H1 (cell line): ENCODE data around the gene TMEM18. TPM values are rescaled to one million over a fixed set of nuclear protein-coding genes. Genes with fewer than 3 reads are reported as not detected.

Experiments
- CTCF ChIA-PET: fragments of 300-600 bp; sonication (Branson Sonifier 250); formaldehyde crosslinking; loops from one replicate; lab custom pipeline; 2021; ENCODE audit not compliant: partially characterized antibody; lab: Charles Lee
- POLR2A ChIA-PET: fragments of 300-600 bp; sonication (Branson Sonifier 250); formaldehyde crosslinking; loops from one replicate; lab custom pipeline; 2021; ENCODE audit warnings: inconsistent platforms; ENCODE audit not compliant: partially characterized antibody; lab: Charles Lee
- DNase-seq, 2 experiments: peaks; one replicate each; pipeline versions ENCODE4 v3.0.0 to v3.0.0-alpha.2; 2010 to 2022; ENCODE audit warnings: low spot score in 2 of 2, low read depth in 1 of 2, mixed read lengths in 1 of 2
- FAIRE-seq: peaks from 2 replicates; lab custom pipeline; 2011; peaks lifted over from hg19 to GRCh38; lab: Jason Lieb, UNC
- H2AFZ ChIP-seq: 2 replicates; pipeline ENCODE4 v1.8.1; 2012; ENCODE audit warnings: low read length, inconsistent platforms
- H2AK5ac ChIP-seq: 2 replicates; pipeline ENCODE4 v1.6.1; 2013; ENCODE audit warnings: low read depth, low read length
- H2BK120ac ChIP-seq: replicated peaks from 2 replicates; pipeline ENCODE3; 2013; ENCODE audit warnings: low read depth, low read length, inconsistent platforms
- H2BK12ac ChIP-seq: 2 replicates; pipeline ENCODE4 v1.6.1; 2013; ENCODE audit warnings: low read depth, low read length
- H2BK15ac ChIP-seq: 2 replicates; pipeline ENCODE4 v1.6.1; 2013; ENCODE audit warnings: low read length
- H2BK20ac ChIP-seq: 2 replicates; pipeline ENCODE4 v1.6.1; 2013; ENCODE audit warnings: low read length
- H2BK5ac ChIP-seq: 2 replicates; pipeline ENCODE4 v1.6.1; 2013; ENCODE audit warnings: low read depth, low read length
- H3K14ac ChIP-seq: 2 replicates; pipeline ENCODE4 v1.6.1; 2013; ENCODE audit warnings: inconsistent platforms; ENCODE audit not compliant: insufficient read length
- H3K18ac ChIP-seq: 2 replicates; pipeline ENCODE4 v1.6.1; 2013; ENCODE audit warnings: low read length; ENCODE audit errors: extremely low read depth
- H3K23ac ChIP-seq: 2 replicates; pipeline ENCODE4 v1.6.1; 2013; ENCODE audit warnings: inconsistent platforms; ENCODE audit not compliant: insufficient read length
- H3K23me2 ChIP-seq: 2 replicates; pipeline ENCODE4 v1.6.1; 2013; ENCODE audit warnings: low read depth, low read length
- H3K27ac ChIP-seq: 2 replicates; pipeline ENCODE4 v1.6.1; 2011; ENCODE audit warnings: low read depth, low read length, inconsistent platforms
- H3K27me3 ChIP-seq, 4 experiments: replicated peaks in 1 of 4; 1 replicate in 1 of 4; 2 replicates in 3 of 4; pipeline versions ENCODE4 v1.6.1 to v1.8.1; 2011 to 2013; ENCODE audit warnings: low read length in 3 of 4, mild to moderate bottlenecking in 3 of 4, inconsistent platforms in 2 of 4, mixed read lengths in 2 of 4, moderate library complexity in 1 of 4; ENCODE audit not compliant: control insufficient read depth in 3 of 4, insufficient read depth in 3 of 4; ENCODE audit errors: extremely low read depth in 1 of 4
- H3K36me3 ChIP-seq, 4 experiments: 2 replicates each; pipeline versions ENCODE4 v1.6.1 to v1.8.1; 2011 to 2013; ENCODE audit warnings: mild to moderate bottlenecking in 4 of 4, low read length in 3 of 4, moderate library complexity in 2 of 4, control low read depth in 1 of 4, inconsistent platforms in 1 of 4; ENCODE audit not compliant: insufficient read depth in 4 of 4, control insufficient read depth in 2 of 4
- H3K4ac ChIP-seq: replicated peaks from 2 replicates; pipeline ENCODE3; 2013; ENCODE audit warnings: low read length, low read depth, mixed read lengths, inconsistent platforms; ENCODE audit not compliant: insufficient read length
- H3K4me1 ChIP-seq, 4 experiments: replicated peaks in 1 of 4; 1 replicate in 1 of 4; 2 replicates in 3 of 4; pipeline versions ENCODE4 v1.6.1 to v1.8.1; 2011 to 2013; ENCODE audit warnings: low read length in 3 of 4, inconsistent platforms in 2 of 4, mixed read lengths in 1 of 4; ENCODE audit not compliant: insufficient read depth in 4 of 4, control insufficient read depth in 3 of 4
- H3K4me2 ChIP-seq, 2 experiments: 2 replicates each; pipeline versions ENCODE4 v1.6.1 to v1.8.1; 2011 to 2013; ENCODE audit warnings: low read depth in 2 of 2, low read length in 2 of 2, control low read depth in 1 of 2, inconsistent platforms in 1 of 2, mild to moderate bottlenecking in 1 of 2; ENCODE audit not compliant: insufficient read depth in 1 of 2
- H3K4me3 ChIP-seq, 4 experiments: fragments of 200-600, 300-600 bp in 1 of 4; sonication (generic), shearing (Covaris generic), sonication (Bioruptor Twin) in 1 of 4; 2 replicates each; pipeline versions ENCODE4 v1.5.1 to v1.8.1; 2011 to 2016; ENCODE audit warnings: low read length in 4 of 4, low read depth in 3 of 4, control low read depth in 2 of 4, inconsistent platforms in 2 of 4, mild to moderate bottlenecking in 2 of 4, mixed read lengths in 1 of 4, moderate library complexity in 1 of 4; ENCODE audit not compliant: insufficient read depth in 2 of 4; ENCODE audit errors: extremely low read depth in 1 of 4
- H3K56ac ChIP-seq: replicated peaks from 2 replicates; pipeline ENCODE3; 2013; ENCODE audit warnings: low read depth, mild to moderate bottlenecking, mixed read lengths, low read length, inconsistent platforms; ENCODE audit not compliant: insufficient read length
- H3K79me1 ChIP-seq: 2 replicates; pipeline ENCODE4 v1.6.1; 2013; ENCODE audit warnings: low read depth, low read length, control low read depth
- H3K79me2 ChIP-seq, 2 experiments: 2 replicates each; pipeline versions ENCODE4 v1.6.1 to v1.8.1; 2012 to 2013; ENCODE audit warnings: low read length in 2 of 2, mild to moderate bottlenecking in 2 of 2, inconsistent platforms in 1 of 2; ENCODE audit not compliant: insufficient read depth in 2 of 2, control insufficient read depth in 1 of 2
- H3K9ac ChIP-seq, 4 experiments: replicated peaks in 1 of 4; 1 replicate in 1 of 4; 2 replicates in 3 of 4; pipeline versions ENCODE4 v1.6.1 to v1.8.1; 2011 to 2013; ENCODE audit warnings: low read depth in 3 of 4, low read length in 3 of 4, control low read depth in 2 of 4, mild to moderate bottlenecking in 2 of 4, moderate library complexity in 2 of 4, inconsistent platforms in 1 of 4; ENCODE audit errors: extremely low read depth in 1 of 4
- H3K9me3 ChIP-seq, 2 experiments: 2 replicates each; pipeline versions ENCODE4 v1.6.1 to v1.8.1; 2012 to 2013; ENCODE audit warnings: mild to moderate bottlenecking in 2 of 2, moderate library complexity in 2 of 2, control low read depth in 1 of 2, inconsistent platforms in 1 of 2, low read depth in 1 of 2, low read length in 1 of 2, mixed read lengths in 1 of 2; ENCODE audit not compliant: insufficient read depth in 2 of 2
- H4K20me1 ChIP-seq, 2 experiments: replicated peaks in 1 of 2; 2 replicates each; pipeline versions ENCODE3 to v1.8.1; 2011 to 2013; ENCODE audit warnings: inconsistent platforms in 2 of 2, low read length in 2 of 2, mild to moderate bottlenecking in 1 of 2; ENCODE audit not compliant: insufficient read depth in 2 of 2, control insufficient read depth in 1 of 2
- H4K5ac ChIP-seq: 2 replicates; pipeline ENCODE4 v1.6.1; 2013; ENCODE audit warnings: low read length, low read depth, mixed read lengths, inconsistent platforms; ENCODE audit not compliant: insufficient read length
- H4K8ac ChIP-seq: 2 replicates; pipeline ENCODE4 v1.8.0; 2013; ENCODE audit warnings: mild to moderate bottlenecking, moderate library complexity, low read length, inconsistent platforms; ENCODE audit not compliant: insufficient read depth; ENCODE audit errors: extremely low read depth
- H4K91ac ChIP-seq: replicated peaks from 2 replicates; pipeline ENCODE3; 2013; ENCODE audit warnings: low read length, mixed read lengths, inconsistent platforms; ENCODE audit not compliant: insufficient read length
- ASH2L ChIP-seq: fragments of 200-600, 300-600 bp; sonication (generic); IDR thresholded peaks from one replicate; pipeline ENCODE4 v1.7.1; 2017; ENCODE audit warnings: low read length
- BCL11A ChIP-seq, 2 experiments: IDR thresholded peaks; one replicate each; pipeline ENCODE4 v1.6.1; 2011; ENCODE audit warnings: low read depth in 2 of 2, low read length in 2 of 2, mild to moderate bottlenecking in 2 of 2
- CEBPB ChIP-seq: IDR thresholded peaks from 2 replicates; pipeline ENCODE4 v1.6.1; 2012; ENCODE audit warnings: low read depth, low read length
- CTBP2 ChIP-seq: IDR thresholded peaks from 2 replicates; pipeline ENCODE4 v1.7.0; 2011; ENCODE audit warnings: borderline replicate concordance, mild to moderate bottlenecking, moderate library complexity, mixed read lengths, low read length; ENCODE audit not compliant: insufficient read depth, insufficient read length
- KDM4A ChIP-seq: IDR thresholded peaks from one replicate; pipeline ENCODE4 v1.7.1; 2012; ENCODE audit warnings: low read depth, mild to moderate bottlenecking, moderate library complexity, low read length, inconsistent platforms; ENCODE audit not compliant: severe bottlenecking
- SIN3A ChIP-seq, 2 experiments: IDR thresholded peaks in 1 of 2; conservative IDR thresholded peaks in 1 of 2; 2 replicates each; pipeline ENCODE4 v1.6.1; 2011 to 2012; ENCODE audit warnings: low read length in 2 of 2, improper control_type of control experiment in 1 of 2, low read depth in 1 of 2, mild to moderate bottlenecking in 1 of 2
- SIX5 ChIP-seq: IDR thresholded peaks from 2 replicates; pipeline ENCODE4 v1.6.1; 2011; ENCODE audit warnings: mild to moderate bottlenecking, low read depth, low read length
- TCF12 ChIP-seq: IDR thresholded peaks from 2 replicates; pipeline ENCODE4 v1.6.1; 2011; ENCODE audit warnings: low read depth, mild to moderate bottlenecking, low read length
- YY1 ChIP-seq: IDR thresholded peaks from 2 replicates; pipeline ENCODE4 v1.6.1; 2011; ENCODE audit warnings: low read depth, mild to moderate bottlenecking, low read length
- WGBS, 2 experiments: shearing (Covaris generic) in 1 of 2; methylation state at CpG; one replicate each; pipeline versions ENCODE4 v1.1.6 to v1.1.7; 2013 to 2015; ENCODE audit warnings: low lambda C conversion rate in 2 of 2, mixed read lengths in 2 of 2, inconsistent platforms in 1 of 2, low coverage in 1 of 2, missing lambda C conversion rate in 1 of 2; ENCODE audit not compliant: insufficient replicate concordance in 2 of 2, insufficient coverage in 1 of 2, insufficient read length in 1 of 2; ENCODE audit errors: extremely low coverage in 1 of 2, missing lambda C conversion rate in 1 of 2; 5-methylcytosine and 5-hydroxymethylcytosine counted together
- polyA plus RNA-seq, 7 experiments: library from polyadenylated mRNA; depleted of rRNA in 3 of 7; stranded (reverse) in 5 of 7; unstranded in 2 of 7; fragments of >200 nt in 5 of 7; fragments of 200-250 nt in 2 of 7; gene quantifications; 1 replicate in 5 of 7; 2 replicates in 1 of 7; 4 replicates in 1 of 7; pipeline versions ENCODE4 v1.2.1 to v1.2.3, GENCODE V29; 2011 to 2013; ENCODE audit warnings: missing spikeins in 2 of 7, mixed read lengths in 2 of 7
- total RNA-seq: library from RNA; stranded (reverse); fragmentation: NEBNext Ultra II Directional; extraction: Animal tissue kit (Norgen Biotek cat#: 25700); gene quantifications from 2 replicates; pipeline ENCODE4 v1.2.1, GENCODE V29; 2021

Gene TMEM18
- total and polyA plus RNA-seq, 2 of the 8 experiments (the other 6 are each of a cell fraction or from before 2014, with no cell fraction given): 22.4 to 27.1 TPM

GRCh38 chr2:637406-637776, 39.8 kb downstream of the TMEM18 start:
- no peak overlapping the region for H2AFZ ChIP-seq
- H3K79me1 ChIP-seq: no peaks in the 10 kb centered on the region

More at GRCh38 chr2:637406-637776, 39.8 kb downstream of the TMEM18 start:
- WGBS, 2 experiments: 69% methylated on average over 16 of the region's 16 CpGs; no CpG with 5 or more reads in 1 of the 2 experiments
- Histone ChIP-seq H4K5ac (no peak overlapping the region), H2AK5ac (no peak overlapping the region), H3K18ac (no peak overlapping the region), H3K9me3 (peaks cover 5 to 13% of the 10 kb centered on the region in 2 experiments; a peak in 3 of 4 replicates), H3K4me1 (no peaks in the 10 kb centered on the region), H2BK20ac (no peak overlapping the region), H3K4me2 (no peak overlapping the region), H2BK5ac (no peak overlapping the region), H4K20me1 (no peaks in the 10 kb centered on the region), H3K23me2 (no peaks in the 10 kb centered on the region; the same call in 1 of the 2 replicates), H3K9ac (no peak overlapping the region), H3K79me2 (no peaks in the 10 kb centered on the region), H4K91ac (no peak overlapping the region), H3K14ac (no peak overlapping the region), H3K56ac (no peak overlapping the region), H3K27ac (no peak overlapping the region), H3K23ac (no peak overlapping the region), H2BK120ac (no peak overlapping the region), H3K4me3 (no peak overlapping the region), H3K4ac (no peak overlapping the region), H2BK12ac (no peak overlapping the region), H3K27me3 (peaks cover 8 to 13% (median 12%) of the 10 kb centered on the region in 4 experiments), H4K8ac (no peak overlapping the region), H2BK15ac (no peak overlapping the region), H3K36me3 (peaks cover 0 to 8% (median 0%) of the 10 kb centered on the region in 4 experiments; a peak in 1 of 8 replicates)
- DNase-seq (peak in 1 of 2 experiments; percentile 38), FAIRE-seq (no peak)
- ChIA-PET POLR2A (no interaction called here), CTCF (interaction anchor here (0.6 to 2.9 kb wide), 19 partner anchors 9 to 443 kb away, joined by 3 to 13 read pairs (median 3); no protein-coding TSS in a partner anchor)
- no peak for TF ChIP-seq TCF12
- no peak for TF ChIP-seq SIX5
- no peak for TF ChIP-seq BCL11A (IDR thresholded peaks at IDR 0.05; ENCODE audit: low read depth in 2 of 2, low read length in 2 of 2)
- no peak for TF ChIP-seq CTBP2
- no peak for TF ChIP-seq SIN3A (conservative IDR thresholded peaks at IDR 0.05 in 1 of 2, IDR thresholded peaks at IDR 0.05 in 1 of 2; ENCODE audit: low read depth in 1 of 2, low read length in 2 of 2)
- no peak for TF ChIP-seq CEBPB
- no peak for TF ChIP-seq YY1
- TF ChIP-seq ASH2L: no peak
- TF ChIP-seq KDM4A: no peak
